ENCODE results near the gene SYT10. TPM values are rescaled to one million over a fixed set of nuclear protein-coding genes. Genes with fewer than 3 reads are reported as not detected.
"Not testable (repeated sequence)": the region's sequence is repeated elsewhere in the genome, so short reads cannot be mapped to it uniquely, and the experiment has no call there.

The SYT10 gene
- total RNA-seq, 4 donors from 2014 or later = not detected

DNA sequence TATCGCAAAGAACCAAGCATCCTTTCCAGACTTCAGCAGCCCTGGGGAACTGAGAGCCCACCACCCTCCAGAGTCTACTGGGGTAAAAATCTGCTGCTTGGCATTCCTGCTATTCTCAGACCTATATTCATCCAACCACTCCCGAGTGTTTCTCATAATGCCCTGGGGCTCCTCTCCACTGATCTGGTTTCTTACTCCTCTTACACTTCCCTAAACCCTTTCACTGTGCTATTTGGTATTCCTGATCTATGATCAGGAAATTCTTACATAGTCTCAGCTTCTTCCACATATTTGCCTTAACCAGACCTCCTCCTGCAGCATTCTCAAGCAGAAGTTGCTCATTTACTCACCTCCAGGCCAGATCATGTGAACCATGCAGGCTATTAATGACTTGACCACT lies 82.4 kb downstream of the SYT10 start:
- ATAC-seq (ENCODE audit: low FRiP score) (no peak), DNase-seq (ENCODE audit: low spot score) (no peak)
- TF ChIP-seq CTCF (IDR thresholded peaks at IDR 0.05) = no peak

DNA sequence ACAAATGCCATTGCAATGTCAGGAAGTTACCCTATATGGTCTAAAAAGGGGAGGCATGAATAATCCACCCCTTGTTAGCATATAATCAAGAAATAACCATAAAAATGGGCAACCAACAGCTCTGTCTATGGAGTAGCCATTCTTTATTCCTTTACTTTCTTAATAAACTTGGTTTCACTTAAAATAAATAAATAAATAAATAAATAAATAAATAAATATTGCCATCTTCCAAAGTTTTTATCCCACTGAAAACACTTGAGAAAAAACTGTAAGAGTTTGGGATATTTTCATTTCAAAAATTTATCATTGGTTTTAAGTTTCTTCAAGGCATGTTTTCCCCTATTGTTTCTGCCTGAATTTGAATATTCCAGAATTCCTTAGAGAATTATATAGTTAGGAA lies 89.8 kb downstream of the SYT10 start:
- no peak for TF ChIP-seq CTCF (IDR thresholded peaks at IDR 0.05)

GRCh38 chr12:33331961-33332398 lies 107.6 kb downstream of the SYT10 start:
- ATAC-seq (ENCODE audit: low FRiP score); DNase-seq (ENCODE audit: low spot score): not testable (repeated sequence)

More for the DNA sequence above, 89.8 kb downstream of the SYT10 start:
- DNase-seq (ENCODE audit: low spot score) = no peak
- ATAC-seq (ENCODE audit: low FRiP score) = no peak

- ATAC-seq (ENCODE audit: low FRiP score) = no peak
- no peak for TF ChIP-seq CTCF (IDR thresholded peaks at IDR 0.05)
These were observed 108.7 kb downstream of the SYT10 start for GRCh38 chr12:33330940-33331339.

More at GRCh38 chr12:33330940-33331339, 108.7 kb downstream of the SYT10 start:
- no peak for DNase-seq (ENCODE audit: low spot score)
